Measurements from ENCODE around the gene PI4KA.

Gene PI4KA

DNA sequence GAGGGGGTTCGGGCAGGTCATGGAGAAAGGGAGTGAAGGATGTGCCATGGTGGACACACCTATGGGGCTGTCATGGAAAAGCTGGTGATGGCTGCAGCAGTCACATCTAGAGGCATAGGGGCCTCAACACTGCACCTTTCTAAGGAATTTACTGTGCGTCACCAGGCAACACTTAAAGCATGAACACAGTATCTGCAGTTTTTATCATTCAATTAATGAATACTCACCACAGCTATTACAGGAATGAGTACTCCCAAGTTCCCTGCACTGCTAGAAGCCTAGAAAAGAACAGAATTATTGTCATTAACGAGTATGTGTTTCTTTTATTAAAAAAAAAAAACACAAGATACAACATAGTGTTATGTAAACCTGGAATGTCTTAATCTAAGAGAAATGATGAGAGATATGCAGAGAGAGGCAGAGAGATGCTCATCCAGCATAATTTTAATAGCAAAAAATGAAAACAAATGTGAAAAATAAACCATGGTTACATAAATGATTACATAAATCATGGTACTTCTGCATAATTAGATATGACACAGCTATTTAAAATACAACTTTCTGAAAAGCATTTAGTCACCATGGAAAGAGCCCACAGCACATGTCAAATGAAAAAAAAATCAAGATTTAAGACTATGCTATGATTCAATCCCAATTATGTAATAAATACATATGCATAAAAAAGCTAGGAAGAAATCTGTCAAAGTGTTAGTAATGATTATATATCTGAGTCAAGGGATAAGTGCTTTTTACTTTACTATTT lies 65.5 kb downstream of the PI4KA start:
- DNase-seq (ENCODE audit: low read depth) = peak; percentile 23

DNA sequence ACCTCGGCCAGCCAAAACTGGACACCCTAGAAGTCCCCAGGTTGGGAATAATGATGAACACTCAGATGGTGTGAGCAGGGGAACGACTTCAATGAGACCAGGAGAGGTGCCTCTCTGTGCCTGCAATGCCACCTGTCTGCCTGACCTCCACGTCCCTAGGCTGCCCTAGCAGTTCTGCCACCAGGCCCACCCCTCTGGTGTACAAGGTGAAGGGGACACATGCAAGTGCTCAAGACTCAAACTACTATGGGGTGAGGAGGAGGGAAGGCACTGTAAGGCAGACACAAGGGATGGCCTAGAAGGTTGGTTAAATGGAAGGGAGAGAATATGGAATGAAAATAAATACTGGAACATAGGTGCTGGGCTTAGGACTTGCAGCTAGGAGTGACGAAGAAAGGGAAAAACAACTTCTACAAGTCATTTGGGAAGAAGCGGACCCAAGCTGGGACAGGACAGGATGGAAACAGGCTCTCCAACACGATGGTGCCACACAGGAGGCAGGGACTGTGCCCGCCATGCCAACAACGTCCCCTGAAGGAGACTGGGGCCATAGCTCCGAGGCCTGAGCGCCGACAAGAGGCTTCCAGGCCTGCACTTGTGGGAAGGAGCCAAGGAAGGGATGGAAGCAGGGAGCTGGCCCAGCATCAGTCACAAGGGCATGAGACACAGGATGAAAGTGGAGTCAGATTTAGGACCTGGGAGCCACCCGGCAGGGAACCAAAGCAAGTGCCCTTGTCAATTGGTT lies 66.2 kb downstream of the PI4KA start:
- DNase-seq (ENCODE audit: low read depth) = no peak

DNA sequence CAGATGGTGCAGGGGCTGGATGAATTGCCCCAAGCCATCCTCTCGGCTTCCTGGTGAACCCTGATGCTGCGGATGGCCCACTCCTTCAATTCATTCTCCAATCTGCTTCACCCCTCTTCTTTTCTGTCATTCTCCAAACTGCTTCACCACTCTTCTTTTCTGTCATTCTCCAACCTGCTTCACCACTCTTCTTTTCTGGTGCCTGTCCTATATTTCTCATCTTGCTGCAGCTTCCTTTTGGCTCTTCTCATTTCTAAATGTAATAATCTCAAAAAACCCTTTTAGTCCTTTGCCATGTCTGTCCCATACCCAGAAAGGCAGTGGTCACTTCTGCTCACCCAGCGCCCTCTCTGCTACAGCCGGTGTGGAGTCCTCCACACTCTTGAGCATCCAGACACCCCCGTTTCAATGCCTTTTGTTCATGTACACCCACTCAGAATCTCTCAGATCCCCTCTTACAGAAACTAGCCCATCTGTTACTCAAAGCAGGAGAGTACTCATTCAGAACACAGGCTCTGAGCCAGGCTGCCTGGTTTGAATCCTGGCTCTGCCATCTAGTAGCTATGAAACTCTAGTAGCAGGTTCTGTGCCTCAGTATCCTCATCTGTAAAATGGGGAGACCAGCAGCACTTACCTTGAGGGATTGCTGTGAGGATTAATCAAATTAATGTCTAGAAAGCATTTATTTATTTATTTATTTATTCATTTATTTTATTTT lies 69.8 kb downstream of the PI4KA start:
- no peak for DNase-seq (ENCODE audit: low read depth)

DNA sequence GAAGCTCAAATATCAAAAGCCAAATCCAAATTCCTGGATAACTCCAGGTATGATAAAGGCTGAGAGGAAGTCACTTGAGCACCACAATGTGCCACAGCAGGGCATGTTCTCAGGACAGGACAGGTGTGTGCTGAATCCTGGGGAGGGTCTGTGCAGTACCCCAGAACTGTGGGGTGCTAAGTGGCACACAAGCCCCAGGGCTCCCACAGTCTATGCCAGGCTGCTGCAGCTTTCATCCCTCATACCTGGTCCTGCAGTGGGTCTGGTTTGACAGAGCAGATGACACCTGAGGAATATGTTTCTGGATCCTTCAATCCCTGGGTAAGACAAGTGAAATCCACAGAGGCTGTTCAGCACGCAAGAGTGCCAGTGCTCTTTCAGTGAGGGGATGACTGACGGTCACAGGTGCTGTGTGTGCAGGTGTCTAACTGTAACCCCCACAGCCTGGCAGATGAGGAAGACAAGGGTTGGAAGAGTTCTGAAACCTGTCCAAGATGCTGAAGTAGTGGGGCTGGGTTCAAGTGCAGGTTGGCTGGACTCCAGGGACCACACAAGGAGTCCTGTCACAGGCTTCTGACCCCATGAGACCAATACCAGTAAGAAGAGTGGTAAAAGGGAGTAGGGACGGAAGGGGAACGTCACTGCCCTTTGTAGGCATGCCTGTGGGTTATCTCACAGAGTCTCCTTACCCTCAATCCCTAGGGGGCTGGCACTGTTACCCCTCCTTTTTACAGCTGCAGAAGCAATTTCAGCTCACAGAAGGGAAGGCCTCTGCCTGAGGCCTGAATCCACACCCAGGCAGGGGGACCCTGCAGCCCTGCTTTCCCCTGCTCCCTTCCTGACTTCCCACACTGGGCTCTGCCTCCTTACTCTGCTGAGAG lies 70.6 kb downstream of the PI4KA start:
- no peak for DNase-seq (ENCODE audit: low read depth)

DNA sequence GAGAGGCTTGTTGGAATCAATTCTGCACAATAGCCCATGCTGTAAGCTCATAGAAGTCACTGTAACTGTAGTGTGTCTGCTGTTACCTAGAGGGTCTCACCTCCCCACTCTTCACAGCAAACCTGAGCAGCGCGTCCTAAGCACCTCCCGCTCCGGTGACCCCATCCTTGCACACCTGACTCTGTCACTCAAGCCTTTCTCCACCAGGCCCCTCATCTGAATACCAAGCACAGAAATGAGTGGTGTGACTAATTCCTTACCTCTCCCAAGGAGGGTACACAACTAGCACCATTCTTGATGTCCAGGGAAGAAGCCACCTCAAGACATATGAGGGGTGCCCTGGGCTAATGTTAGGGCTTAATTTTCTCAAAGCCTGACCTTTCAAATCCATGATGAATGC lies 71.4 kb downstream of the PI4KA start:
- no peak for DNase-seq (ENCODE audit: low read depth)

DNA sequence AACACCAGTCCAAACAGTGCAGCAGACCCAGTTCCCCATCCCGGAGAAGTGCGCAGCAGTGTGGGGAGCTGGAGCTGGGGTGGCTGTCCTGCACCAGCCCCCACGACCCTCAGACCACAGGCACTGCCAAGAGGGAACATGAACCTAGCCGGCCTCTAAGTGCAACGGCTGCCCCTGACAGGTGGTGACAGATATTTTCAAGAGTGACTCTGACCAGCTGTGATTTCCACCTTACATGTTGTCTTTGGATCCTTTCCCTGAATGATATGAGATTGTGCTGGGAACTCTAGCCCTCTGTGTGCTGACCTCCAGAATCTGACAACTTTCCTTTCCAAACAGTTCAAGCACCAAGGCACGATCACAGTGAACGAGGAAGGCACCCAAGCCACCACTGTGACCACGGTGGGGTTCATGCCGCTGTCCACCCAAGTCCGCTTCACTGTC lies 72.1 kb downstream of the PI4KA start:
- DNase-seq (ENCODE audit: low read depth) = no peak

DNA sequence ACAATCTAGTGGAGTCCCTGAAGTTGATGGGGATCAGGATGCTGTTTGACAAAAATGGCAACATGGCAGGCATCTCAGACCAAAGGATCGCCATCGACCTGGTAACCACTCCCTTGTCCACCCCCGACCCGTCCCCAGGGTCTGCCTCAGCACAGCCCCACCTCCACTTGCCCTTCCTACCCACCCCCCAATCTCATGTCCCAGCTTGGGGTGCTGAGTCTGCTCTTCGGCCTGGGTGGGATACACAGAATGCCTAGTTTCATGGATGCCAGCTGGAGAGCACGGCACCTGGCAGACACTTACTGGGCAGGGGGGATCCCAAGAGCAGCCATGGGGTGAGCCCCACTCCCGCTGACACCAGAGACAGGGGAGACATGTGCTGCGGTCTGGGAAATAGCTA lies 72.6 kb downstream of the PI4KA start:
- no peak for DNase-seq (ENCODE audit: low read depth)

DNA sequence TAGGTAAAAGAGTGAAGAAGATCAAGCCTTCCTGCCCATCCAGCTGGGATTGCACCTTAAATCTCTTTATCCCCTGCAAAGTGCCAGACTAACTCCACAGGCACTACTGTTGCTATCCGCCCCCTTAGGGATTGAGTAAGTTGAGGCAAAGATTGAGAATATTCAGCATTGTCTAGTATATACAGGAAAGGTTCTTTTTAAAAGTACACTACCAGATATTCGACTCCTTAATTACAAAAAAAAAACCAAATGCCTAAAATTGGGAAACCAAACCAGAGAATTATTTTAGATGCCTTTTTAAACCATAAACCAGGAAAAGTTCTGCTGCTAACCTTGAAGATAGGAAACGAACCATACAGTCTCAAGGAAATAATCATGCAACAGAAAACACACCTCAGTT lies 73.2 kb downstream of the PI4KA start:
- DNase-seq (ENCODE audit: low read depth) = no peak

DNA sequence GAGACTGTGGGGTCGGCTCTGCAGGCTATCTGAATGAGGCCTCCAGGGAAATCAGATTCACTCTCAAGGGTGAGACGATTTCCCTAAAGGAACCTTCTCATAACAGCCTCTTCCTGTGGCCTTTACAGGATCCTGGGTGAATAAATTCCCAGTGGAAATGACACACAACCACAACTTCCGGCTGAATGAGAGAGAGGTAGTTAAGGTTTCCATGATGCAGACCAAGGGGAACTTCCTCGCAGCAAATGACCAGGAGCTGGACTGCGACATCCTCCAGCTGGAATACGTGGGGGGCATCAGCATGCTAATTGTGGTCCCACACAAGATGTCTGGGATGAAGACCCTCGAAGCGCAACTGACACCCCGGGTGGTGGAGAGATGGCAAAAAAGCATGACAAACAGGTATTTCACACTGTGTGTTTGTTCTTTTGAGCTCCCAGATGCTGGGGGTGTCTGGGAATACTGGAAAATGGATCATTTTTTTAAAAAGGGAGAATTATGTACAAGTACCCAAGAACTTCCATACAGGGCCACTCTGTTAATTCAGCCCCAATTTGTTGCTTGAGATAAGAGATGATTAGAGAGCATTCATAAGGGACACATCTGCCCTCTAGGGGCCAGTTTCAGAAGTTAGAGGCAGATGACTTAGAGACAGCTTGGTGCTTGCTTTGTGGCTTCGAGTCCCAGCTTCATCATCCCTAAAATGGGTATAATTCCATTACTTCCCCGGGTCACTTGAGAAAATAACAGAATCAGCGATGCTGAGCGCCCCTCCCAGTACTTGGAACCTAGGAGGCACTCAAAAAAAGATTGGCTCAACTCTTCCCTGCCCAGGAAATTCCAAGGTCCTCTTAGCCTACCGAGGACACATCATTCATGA lies 74.5 kb downstream of the PI4KA start:
- peak; percentile 47 for DNase-seq (ENCODE audit: low read depth)

DNA sequence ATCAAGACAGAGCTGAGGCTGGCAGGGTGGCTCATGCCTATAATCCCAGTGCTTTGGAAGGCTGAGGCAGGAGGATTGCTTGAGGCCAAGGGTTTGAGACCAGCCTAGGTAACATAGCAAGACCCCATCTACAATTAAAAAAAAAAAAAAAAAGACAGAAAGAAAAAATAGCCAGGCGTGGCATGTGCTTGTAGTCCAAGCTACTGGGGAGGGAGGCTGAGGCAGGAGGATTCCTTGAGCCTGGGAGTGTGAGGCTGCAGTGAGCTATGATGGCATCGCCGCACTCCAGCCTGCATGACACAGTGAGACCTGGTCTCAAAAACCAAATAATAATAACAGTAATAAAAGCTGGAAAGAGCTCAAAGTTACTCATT lies 75.3 kb downstream of the PI4KA start:
- no peak for DNase-seq (ENCODE audit: low read depth)

DNA sequence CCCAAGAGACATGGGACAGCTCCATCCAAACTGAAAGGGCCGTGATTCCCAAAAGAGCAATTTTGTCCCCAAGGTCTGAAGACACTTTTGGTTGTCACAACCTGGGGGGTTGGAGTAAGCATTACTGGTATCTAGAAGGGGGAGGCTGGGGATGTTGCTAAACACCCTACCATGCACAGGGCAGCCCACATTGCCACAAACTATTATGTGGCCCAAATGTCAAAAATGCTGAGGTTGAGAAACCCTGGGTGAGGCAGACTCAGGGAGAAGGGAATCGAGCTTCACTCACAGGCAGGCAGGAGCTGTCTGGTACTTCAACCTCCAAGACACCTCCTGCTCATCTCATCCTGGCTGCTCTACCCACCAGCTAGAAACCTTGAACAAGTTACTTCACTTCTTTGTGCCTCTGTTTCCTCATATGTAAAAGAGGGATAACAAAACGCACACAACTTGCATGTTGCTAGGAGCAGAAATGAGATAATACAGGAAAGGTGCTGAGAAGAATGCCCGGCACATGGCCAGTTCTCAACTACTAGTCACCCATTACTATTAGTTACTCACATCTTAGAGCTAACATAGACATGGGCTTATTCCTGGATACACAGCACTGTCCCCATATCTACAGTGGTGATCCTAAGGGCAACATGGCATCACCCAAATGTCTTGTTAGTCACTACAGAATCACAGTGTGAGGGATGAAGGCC lies 75.9 kb downstream of the PI4KA start:
- no peak for DNase-seq (ENCODE audit: low read depth)

DNA sequence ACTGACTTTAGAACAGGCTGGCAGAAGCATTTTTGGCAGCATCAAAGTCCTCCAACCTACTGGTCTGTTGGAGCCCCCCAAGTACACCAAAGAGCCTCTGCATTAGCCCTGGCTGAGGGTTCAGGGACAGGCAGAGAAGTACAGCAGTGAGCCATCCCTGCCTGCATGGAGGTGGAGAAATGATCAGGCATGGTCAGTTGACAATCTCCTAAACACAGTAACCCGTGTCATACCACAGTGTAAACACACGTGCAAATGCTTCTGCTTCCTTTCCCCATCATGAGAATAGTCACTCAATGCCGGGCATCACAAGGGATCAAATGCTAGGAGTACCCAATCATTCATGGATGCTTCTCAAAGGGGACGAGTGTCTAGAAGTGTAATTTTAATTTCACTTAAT lies 76.5 kb downstream of the PI4KA start:
- DNase-seq (ENCODE audit: low read depth) = no peak

DNA sequence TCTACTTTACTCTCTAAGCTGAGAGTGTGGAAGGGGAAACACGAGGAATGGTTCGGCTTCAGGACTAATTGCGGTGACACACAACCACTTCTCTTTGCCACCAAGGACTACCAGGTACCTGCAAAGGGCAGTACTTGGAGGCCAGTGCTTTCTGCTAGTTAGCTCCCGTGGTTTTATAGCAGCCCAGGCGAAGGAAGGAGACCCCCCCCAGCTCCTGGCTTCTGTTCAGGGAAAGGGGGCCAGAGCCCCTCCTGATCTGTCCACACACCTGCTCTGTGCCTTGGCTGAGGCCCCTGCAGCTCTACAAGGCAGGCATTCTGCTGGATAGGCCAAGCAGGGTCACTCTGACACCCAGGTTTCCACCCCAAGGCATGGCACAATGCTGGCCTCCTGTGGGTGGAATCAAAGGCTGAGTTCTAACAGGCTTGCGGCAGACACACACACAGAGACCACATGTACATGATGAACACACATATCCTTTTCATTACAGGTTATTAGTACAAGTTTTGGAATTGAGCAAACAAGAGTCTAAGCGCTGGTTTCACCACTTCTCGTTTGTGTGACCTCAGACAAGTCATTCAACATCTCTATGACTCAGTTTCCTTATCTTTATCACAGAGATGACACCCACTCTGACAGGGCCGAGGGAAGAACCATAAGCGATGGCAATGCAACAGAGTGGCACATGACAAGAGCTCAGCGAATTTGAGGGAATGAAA lies 77.2 kb downstream of the PI4KA start:
- no peak for DNase-seq (ENCODE audit: low read depth)

DNA sequence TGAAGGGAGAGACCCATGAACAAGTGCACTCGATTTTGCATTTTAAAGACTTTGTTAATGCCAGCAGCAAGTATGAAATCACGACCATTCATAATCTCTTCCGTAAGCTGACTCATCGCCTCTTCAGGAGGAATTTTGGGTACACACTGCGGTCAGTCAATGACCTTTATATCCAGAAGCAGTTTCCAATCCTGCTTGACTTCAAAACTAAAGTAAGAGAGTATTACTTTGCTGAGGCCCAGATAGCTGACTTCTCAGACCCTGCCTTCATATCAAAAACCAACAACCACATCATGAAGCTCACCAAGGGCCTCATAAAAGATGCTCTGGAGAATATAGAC lies 78.8 kb downstream of the PI4KA start:
- DNase-seq (ENCODE audit: low read depth) = no peak

DNA sequence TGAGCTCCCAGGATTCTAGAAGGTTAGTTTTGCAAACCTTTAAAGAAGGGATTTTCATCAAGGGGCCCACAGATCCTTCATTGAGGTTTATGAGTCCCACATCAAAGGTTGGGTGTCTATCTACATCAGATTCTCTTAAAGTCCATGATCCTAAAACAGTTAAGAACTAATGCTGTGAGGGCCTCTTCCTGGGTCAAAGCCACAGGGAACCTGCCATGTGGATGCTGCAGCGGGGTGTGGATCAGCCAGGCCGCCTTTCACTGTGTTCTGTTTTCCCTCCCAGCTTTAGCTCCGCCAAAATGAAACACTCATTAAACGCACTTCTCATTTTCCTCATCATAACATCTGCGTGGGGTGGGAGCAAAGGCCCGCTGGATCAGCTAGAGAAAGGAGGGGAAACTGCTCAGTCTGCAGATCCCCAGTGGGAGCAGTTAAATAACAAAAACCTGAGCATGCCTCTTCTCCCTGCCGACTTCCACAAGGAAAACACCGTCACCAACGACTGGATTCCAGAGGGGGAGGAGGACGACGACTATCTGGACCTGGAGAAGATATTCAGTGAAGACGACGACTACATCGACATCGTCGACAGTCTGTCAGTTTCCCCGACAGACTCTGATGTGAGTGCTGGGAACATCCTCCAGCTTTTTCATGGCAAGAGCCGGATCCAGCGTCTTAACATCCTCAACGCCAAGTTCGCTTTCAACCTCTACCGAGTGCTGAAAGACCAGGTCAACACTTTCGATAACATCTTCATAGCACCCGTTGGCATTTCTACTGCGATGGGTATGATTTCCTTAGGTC lies 79.4 kb downstream of the PI4KA start:
- no peak for DNase-seq (ENCODE audit: low read depth)

DNA sequence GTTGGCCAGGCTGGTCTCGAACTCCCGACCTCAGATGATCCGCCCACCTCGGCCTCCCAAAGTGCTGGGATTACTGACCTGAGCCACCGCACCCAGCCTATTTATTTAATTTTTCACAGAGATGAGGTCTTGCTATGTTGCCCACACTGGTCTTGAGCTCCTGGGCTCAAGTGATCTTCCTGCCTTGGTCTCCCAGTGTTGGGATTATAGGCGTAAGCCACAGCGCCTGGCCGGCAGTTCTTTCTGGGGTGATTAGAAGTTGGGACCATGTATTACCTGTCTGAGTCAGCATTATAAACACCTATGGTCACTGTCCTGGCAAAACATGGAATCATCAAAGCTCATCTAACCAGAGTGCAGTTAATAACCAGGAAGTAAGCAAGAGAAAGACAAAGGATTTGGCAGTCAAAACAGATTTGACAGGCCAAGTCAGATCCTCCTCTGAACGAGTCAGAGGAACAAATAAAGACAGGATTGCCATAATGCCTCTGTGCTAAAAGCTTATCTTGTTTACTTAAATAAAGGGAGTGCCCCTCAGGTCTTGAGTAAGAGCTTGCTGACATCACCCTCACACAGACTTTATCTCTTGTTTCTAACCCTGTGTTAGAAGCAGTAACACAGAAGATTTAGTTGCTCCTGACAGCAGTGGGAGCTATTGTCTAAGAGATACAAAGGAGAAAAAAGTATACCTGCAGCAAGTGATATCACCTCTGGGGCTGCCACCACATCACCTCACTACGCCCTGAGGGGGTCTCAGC lies 81.0 kb downstream of the PI4KA start:
- peak; percentile 34 for DNase-seq (ENCODE audit: low read depth)

DNA sequence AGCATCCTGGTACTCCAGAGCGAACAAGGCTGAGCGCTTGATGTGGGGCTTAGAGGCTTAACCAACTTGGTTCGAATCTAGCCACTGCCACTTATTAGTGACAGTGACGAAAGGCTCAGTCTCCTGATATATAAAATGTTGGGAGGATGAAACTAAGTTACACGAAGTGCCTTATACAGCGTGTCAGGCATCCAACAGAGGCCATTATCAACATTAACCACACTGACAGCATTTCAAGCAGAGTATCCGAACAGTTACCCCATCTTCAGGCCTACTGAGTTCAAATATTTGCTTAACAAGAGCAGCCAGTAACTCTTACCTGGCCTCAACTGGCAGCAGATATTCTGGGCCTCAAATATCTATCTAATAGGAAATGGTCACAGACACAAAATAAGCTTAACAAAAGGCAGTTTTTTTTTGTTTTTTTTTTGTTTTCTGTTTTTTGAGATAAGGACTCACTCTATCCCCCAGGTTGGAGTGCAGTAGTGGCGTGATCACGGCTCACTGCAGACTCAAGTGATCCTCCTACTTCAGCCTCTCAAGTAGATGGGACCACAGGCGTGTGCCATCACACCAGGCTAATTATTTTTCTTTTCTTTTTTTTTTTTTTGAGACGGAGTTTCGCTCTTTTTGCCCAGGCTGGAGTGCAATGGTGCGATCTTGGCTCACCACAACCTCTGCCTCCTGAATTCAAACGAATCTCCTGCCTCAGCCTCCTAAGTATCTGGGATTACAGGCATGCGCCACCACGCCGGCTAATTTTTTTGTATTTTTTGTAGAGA lies 81.8 kb downstream of the PI4KA start:
- DNase-seq (ENCODE audit: low read depth) = no peak
